GM12878 (cell line): ENCODE measurements around the gene HIVEP1. TPM values are rescaled to one million over a fixed set of nuclear protein-coding genes. Genes with fewer than 3 reads are reported as not detected.

Experiments
- ATAC-seq: fragments of 200-7000 bp; cut with Tn5 transposase; 3 replicates; pipeline ENCODE4 v1.9.1; 2020; ENCODE audit warnings: mild to moderate bottlenecking, moderate library complexity
- BruUV-seq: library from RNA; stranded (reverse); fragments of 400-500 nt; replicated peaks from 2 replicates; lab custom pipeline; 2021; lab: Mats Ljungman, UMichigan
- CTCF ChIA-PET: fragments of 300-600 bp; sonication (Branson Sonifier 250); formaldehyde crosslinking; extraction: SDS; loops from one replicate; lab custom pipeline; 2021; ENCODE audit warnings: inconsistent platforms; lab: Yijun Ruan, JAX
- POLR2A ChIA-PET: fragments of 350-600 bp; formaldehyde crosslinking; extraction: SDS; loops from one replicate; lab custom pipeline; 2021; ENCODE audit warnings: inconsistent platforms; lab: Charles Lee
- RAD21 ChIA-PET: fragments of 300-600 bp; sonication (Branson Sonifier 250); formaldehyde crosslinking; loops from one replicate; lab custom pipeline; 2023; ENCODE audit warnings: antibody characterized with exemption; ENCODE audit not compliant: unreplicated experiment; lab: Charles Lee
- SMC1A ChIA-PET: fragments of 300-600 bp; sonication (Branson Sonifier 250); formaldehyde crosslinking; loops from one replicate; lab custom pipeline; 2023; ENCODE audit not compliant: unreplicated experiment, uncharacterized antibody; lab: Charles Lee
- DNase-seq: peaks from one replicate; pipeline ENCODE4 v3.0.0-alpha.2; 2011; ENCODE audit warnings: low read depth, low spot score
- FAIRE-seq: peaks from 3 replicates; lab custom pipeline; 2011; peaks lifted over from hg19 to GRCh38; lab: Jason Lieb, UNC
- H2AFZ ChIP-seq: 2 replicates; pipeline ENCODE4 v1.6.0; 2011; ENCODE audit warnings: low read depth, low read length, control low read depth; ENCODE audit not compliant: control insufficient read depth
- H3K27ac ChIP-seq: 2 replicates; pipeline ENCODE4 v1.5.1; 2011; ENCODE audit warnings: control low read depth; ENCODE audit not compliant: control insufficient read depth, insufficient read depth
- H3K27me3 ChIP-seq, 2 experiments: replicated peaks in 1 of 2; 2 replicates each; pipeline versions ENCODE4 v1.6.0 to v1.6.1; 2011; ENCODE audit warnings: low read length in 1 of 2; ENCODE audit not compliant: control insufficient read depth in 2 of 2, insufficient read depth in 2 of 2
- H3K36me3 ChIP-seq, 2 experiments: 2 replicates each; pipeline ENCODE4 v1.5.1; 2011; ENCODE audit warnings: low read length in 1 of 2; ENCODE audit not compliant: control insufficient read depth in 2 of 2, insufficient read depth in 2 of 2
- H3K4me1 ChIP-seq: 2 replicates; pipeline ENCODE4 v1.6.1; 2011; ENCODE audit warnings: mild to moderate bottlenecking, low read length, moderate library complexity, mixed read lengths; ENCODE audit not compliant: control insufficient read depth, insufficient read depth
- H3K4me2 ChIP-seq: 2 replicates; pipeline ENCODE4 v1.6.0; 2011; ENCODE audit warnings: control low read depth; ENCODE audit not compliant: control insufficient read depth, insufficient read depth
- H3K4me3 ChIP-seq: fragments of 200-600 bp; sonication (generic); 2 replicates; pipeline ENCODE4 v1.5.1; 2016
- H3K79me2 ChIP-seq: 2 replicates; pipeline ENCODE4 v1.6.0; 2011; ENCODE audit warnings: low read length; ENCODE audit not compliant: control insufficient read depth, insufficient read depth
- H3K9ac ChIP-seq: 2 replicates; pipeline ENCODE4 v1.8.0; 2011; ENCODE audit warnings: low read length, control low read depth, mixed read lengths; ENCODE audit not compliant: control insufficient read depth, insufficient read depth
- H3K9me3 ChIP-seq: replicated peaks from 3 replicates; pipeline ENCODE4 v1.5.1; 2011; ENCODE audit warnings: mild to moderate bottlenecking, low read length; ENCODE audit not compliant: control insufficient read depth, insufficient read depth
- H4K20me1 ChIP-seq: 2 replicates; pipeline ENCODE4 v1.6.0; 2011; ENCODE audit not compliant: control insufficient read depth, insufficient read depth
- CEBPB ChIP-seq, 2 experiments: fragments of 150-350 bp in 1 of 2; IDR thresholded peaks; 2 replicates each; pipeline ENCODE4 v1.6.1; 2012 to 2014; ENCODE audit warnings: low read depth in 2 of 2, low read length in 2 of 2, borderline replicate concordance in 1 of 2, inconsistent platforms in 1 of 2
- EED ChIP-seq: sonication (generic); IDR thresholded peaks from 2 replicates; pipeline ENCODE4 v1.6.1; 2016; ENCODE audit warnings: antibody characterized with exemption, low read depth
- IKZF1 ChIP-seq: fragments of 450-650 bp; conservative IDR thresholded peaks from 2 replicates; pipeline ENCODE4 v1.6.1; 2017; ENCODE audit warnings: antibody characterized with exemption, mild to moderate bottlenecking
- IKZF2 ChIP-seq, 2 experiments: fragments of 450-650 bp; IDR thresholded peaks; 2 replicates each; pipeline ENCODE4 v1.6.1; 2017; ENCODE audit warnings: mild to moderate bottlenecking in 2 of 2, moderate library complexity in 2 of 2
- IRF4 ChIP-seq: IDR thresholded peaks from 2 replicates; pipeline ENCODE4 v1.6.1; 2011; ENCODE audit warnings: low read depth, low read length
- MTA2 ChIP-seq: fragments of 450-650 bp; IDR thresholded peaks from 2 replicates; pipeline ENCODE4 v1.6.1; 2016; ENCODE audit warnings: low read depth, mild to moderate bottlenecking, moderate library complexity
- NBN ChIP-seq: fragments of 450-650 bp; IDR thresholded peaks from 2 replicates; pipeline ENCODE4 v1.6.1; 2016
- NFIC ChIP-seq: IDR thresholded peaks from 2 replicates; pipeline ENCODE4 v1.6.1; 2012; ENCODE audit warnings: low read depth, mild to moderate bottlenecking, inconsistent platforms, low read length, moderate library complexity
- PML ChIP-seq: IDR thresholded peaks from 2 replicates; pipeline ENCODE4 v1.6.1; 2012; ENCODE audit warnings: low read length, inconsistent platforms
- RCOR1 ChIP-seq: conservative IDR thresholded peaks from 2 replicates; pipeline ENCODE4 v1.6.1; 2012; ENCODE audit warnings: low read depth, low read length, improper control_type of control experiment
- RUNX3 ChIP-seq: IDR thresholded peaks from 2 replicates; pipeline ENCODE4 v1.6.1; 2012; ENCODE audit warnings: low read length, inconsistent platforms
- SKIL ChIP-seq: fragments of 450-650 bp; IDR thresholded peaks from 2 replicates; pipeline ENCODE4 v1.6.1; 2017; ENCODE audit warnings: mild to moderate bottlenecking, low read depth, inconsistent platforms; ENCODE audit not compliant: poor library complexity, severe bottlenecking
- SPI1 ChIP-seq: IDR thresholded peaks from 2 replicates; pipeline ENCODE4 v1.6.1; 2011; ENCODE audit warnings: low read depth, mild to moderate bottlenecking, low read length, moderate library complexity, borderline replicate concordance; ENCODE audit not compliant: insufficient read depth
- ZNF217 ChIP-seq: fragments of 450-650 bp; IDR thresholded peaks from 2 replicates; pipeline ENCODE4 v1.6.1; 2017; ENCODE audit warnings: antibody characterized with exemption, mild to moderate bottlenecking
- ZNF384 ChIP-seq: IDR thresholded peaks from 2 replicates; pipeline ENCODE4 v1.6.1; 2012; ENCODE audit warnings: low read depth, mild to moderate bottlenecking, low read length, improper control_type of control experiment, borderline replicate concordance
- WGBS: methylation state at CpG from one replicate; pipeline ENCODE4 v1.1.6; 2016; ENCODE audit warnings: low lambda C conversion rate; ENCODE audit not compliant: insufficient replicate concordance, insufficient coverage; ENCODE audit errors: missing lambda C conversion rate; 5-methylcytosine and 5-hydroxymethylcytosine counted together
- in situ Hi-C: fragments of 300-500 bp; cut with MboI; formaldehyde crosslinking; loops from 9 replicates; pipeline ENCODE4 v1.14.3; 2018; ENCODE audit warnings: mixed read lengths
- intact Hi-C: fragments of 100-400 bp; cut with micrococcal nuclease; formaldehyde crosslinking; loops from one replicate; pipeline ENCODE4 v1.14.2; 2022; ENCODE audit not compliant: unreplicated experiment
- polyA plus RNA-seq, 11 experiments: library from polyadenylated mRNA; depleted of rRNA in 4 of 11; unstranded in 6 of 11; stranded (reverse) in 5 of 11; fragments of >200 nt; fragmentation: Nextera tagmentation in 4 of 11; fragmentation: Illumina TruSeq in 1 of 11; extraction: Ambion mirVana in 4 of 11; extraction: Trizol in 1 of 11; gene quantifications; 1 replicate in 1 of 11; 2 replicates in 10 of 11; pipeline versions ENCODE4 v1.2.1 to v1.2.3, GENCODE V29; 2011 to 2016; ENCODE audit warnings: inconsistent platforms in 2 of 11, missing spikeins in 2 of 11, low read depth in 1 of 11
- total RNA-seq, 4 experiments: library from RNA; depleted of rRNA in 3 of 4; stranded (reverse); fragments of >200 nt in 3 of 4; fragmentation: Illumina TruSeq in 1 of 4; extraction: Trizol in 1 of 4; gene quantifications; 2 replicates each; pipeline versions ENCODE4 v1.2.1 to v1.2.3, GENCODE V29; 2013 to 2021
- TF ChIP-seq, protein P1 (sequence below): fragments of 450-650 bp; IDR thresholded peaks from 2 replicates; pipeline ENCODE4 v1.6.1; 2017; ENCODE audit warnings: low read depth, mild to moderate bottlenecking, moderate library complexity
- TF ChIP-seq, protein P2 (sequence below): IDR thresholded peaks from 2 replicates; pipeline ENCODE4 v1.6.1; 2011; ENCODE audit warnings: low read depth, low read length, improper control_type of control experiment, borderline replicate concordance

The HIVEP1 gene
- total and polyA plus RNA-seq, 10 of the 15 experiments (the other 5 are each of a cell fraction or from before 2014, with no cell fraction given): 4.3 to 37.5 (median 21.6) TPM

- Histone ChIP-seq H3K4me1 (peaks cover 28% of the 10 kb centered on the region), H2AFZ (no peak overlapping the region), H3K4me3 (peak overlapping the region; percentile 32; the same call in 1 of the 2 replicates), H3K9ac (0 out of 2 replicates have a peak overlapping the region, but pooled peaks have one; percentile 9), H3K27ac (peak overlapping the region; percentile 50), H3K4me2 (peak overlapping the region; percentile 26), H3K79me2 (peaks cover 87% of the 10 kb centered on the region), H3K27me3 (no peaks in the 10 kb centered on the region), H3K9me3 (no peaks in the 10 kb centered on the region), H4K20me1 (peaks cover 4% of the 10 kb centered on the region; the same call in 1 of the 2 replicates), H3K36me3 (peaks cover 0 to 13% of the 10 kb centered on the region in 2 experiments; a peak in 2 of 4 replicates)
- POLR2A ChIA-PET: interaction anchor here (0.5 to 5.1 kb wide), 5 partner anchors 8 to 451 kb away, joined by 3 to 18 read pairs (median 4); no protein-coding TSS in a partner anchor
- RAD21 ChIA-PET: interaction anchor here (0.8 to 2.0 kb wide), 6 partner anchors 15 to 427 kb away, joined by 3 to 10 read pairs (median 4); partner anchors contain the start of gene EDN1
- DNase-seq (no peak), ATAC-seq (peak; percentile 68), FAIRE-seq (peak; percentile 23)
- peak; percentile 65; the same call in 1 of the 2 replicates for TF ChIP-seq NBN
- peak; percentile 14; the same call in 1 of the 2 replicates for TF ChIP-seq ZNF384
- no peak for TF ChIP-seq PML
- TF ChIP-seq SPI1: peak; percentile 80
- peak; percentile 20; the same call in 1 of the 2 replicates for TF ChIP-seq NFIC
- TF ChIP-seq MTA2: peak; percentile 58; the same call in 1 of the 2 replicates
- TF ChIP-seq CEBPB (IDR thresholded peaks at IDR 0.05; ENCODE audit: borderline replicate concordance in 1 of 2, low read depth in 2 of 2, low read length in 2 of 2): 0 out of 4 replicates have a peak, but pooled peaks of 1 of the 2 experiments have one; percentile 55
- TF ChIP-seq RUNX3: peak; percentile 69
- no peak for TF ChIP-seq RCOR1
- peak; percentile 59 for TF ChIP-seq EED
- 0 out of 2 replicates have a peak, but pooled peaks have one; percentile 25 for TF ChIP-seq ZNF217
- TF ChIP-seq, protein P1, sequence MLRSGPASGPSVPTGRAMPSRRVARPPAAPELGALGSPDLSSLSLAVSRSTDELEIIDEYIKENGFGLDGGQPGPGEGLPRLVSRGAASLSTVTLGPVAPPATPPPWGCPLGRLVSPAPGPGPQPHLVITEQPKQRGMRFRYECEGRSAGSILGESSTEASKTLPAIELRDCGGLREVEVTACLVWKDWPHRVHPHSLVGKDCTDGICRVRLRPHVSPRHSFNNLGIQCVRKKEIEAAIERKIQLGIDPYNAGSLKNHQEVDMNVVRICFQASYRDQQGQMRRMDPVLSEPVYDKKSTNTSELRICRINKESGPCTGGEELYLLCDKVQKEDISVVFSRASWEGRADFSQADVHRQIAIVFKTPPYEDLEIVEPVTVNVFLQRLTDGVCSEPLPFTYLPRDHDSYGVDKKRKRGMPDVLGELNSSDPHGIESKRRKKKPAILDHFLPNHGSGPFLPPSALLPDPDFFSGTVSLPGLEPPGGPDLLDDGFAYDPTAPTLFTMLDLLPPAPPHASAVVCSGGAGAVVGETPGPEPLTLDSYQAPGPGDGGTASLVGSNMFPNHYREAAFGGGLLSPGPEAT: peak; percentile 66
- TF ChIP-seq SKIL: no peak
- 0 out of 2 replicates have a peak, but pooled peaks have one; percentile 44 for TF ChIP-seq IRF4
- peak; percentile 87 for TF ChIP-seq IKZF2 (IDR thresholded peaks at IDR 0.05)
- TF ChIP-seq, protein P2, sequence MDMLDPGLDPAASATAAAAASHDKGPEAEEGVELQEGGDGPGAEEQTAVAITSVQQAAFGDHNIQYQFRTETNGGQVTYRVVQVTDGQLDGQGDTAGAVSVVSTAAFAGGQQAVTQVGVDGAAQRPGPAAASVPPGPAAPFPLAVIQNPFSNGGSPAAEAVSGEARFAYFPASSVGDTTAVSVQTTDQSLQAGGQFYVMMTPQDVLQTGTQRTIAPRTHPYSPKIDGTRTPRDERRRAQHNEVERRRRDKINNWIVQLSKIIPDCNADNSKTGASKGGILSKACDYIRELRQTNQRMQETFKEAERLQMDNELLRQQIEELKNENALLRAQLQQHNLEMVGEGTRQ: no peak
- TF ChIP-seq IKZF1: peak; percentile 67
- no TSS peak for BruUV-seq
- intact Hi-C loops: no loop called here
- SMC1A ChIA-PET: interaction anchor here (0.9 to 2.3 kb wide), 9 partner anchors 8 to 208 kb away, joined by 3 to 13 read pairs (median 4); no protein-coding TSS in a partner anchor
- in situ Hi-C loops: no loop called here
- WGBS: 36% methylated on average over 2 of the region's 2 CpGs
- CTCF ChIA-PET: interaction anchor here (2.1 kb wide), 1 partner anchor 521 kb away, joined by 5 read pairs; no protein-coding TSS in a partner anchor
These were observed 69.7 kb downstream of the HIVEP1 start for GRCh38 chr6:12081771-12082170.
